Measurements from ENCODE around the gene CPA5.

Gene CPA5

DNA sequence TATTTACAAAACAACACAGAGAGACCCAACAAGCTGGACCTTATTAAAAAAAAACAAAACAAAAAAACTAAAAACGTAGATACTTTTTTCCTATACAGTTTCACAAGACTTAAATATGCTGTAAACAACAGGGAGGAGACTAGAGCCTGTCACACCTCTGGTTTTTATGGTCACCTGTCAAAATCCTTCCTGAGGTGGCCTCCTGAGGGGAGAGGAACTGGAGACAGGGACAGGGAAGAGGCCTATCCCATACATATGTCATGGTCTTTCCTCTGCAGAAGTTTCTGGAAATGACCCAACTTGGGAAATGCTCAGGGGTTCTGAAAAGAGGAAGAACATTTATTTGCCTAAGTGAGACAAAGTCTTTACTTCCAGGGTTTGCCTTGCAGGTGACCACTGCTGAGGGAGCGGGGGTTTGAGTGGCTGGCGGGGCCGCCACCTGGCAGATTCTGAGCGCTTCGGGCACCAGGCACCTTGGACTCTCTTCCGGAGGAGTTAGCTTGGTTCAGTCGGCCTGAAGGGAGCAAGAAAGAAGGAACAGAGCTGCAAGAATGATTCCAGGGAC is 54.0 kb downstream of the CPA5 start:
- H3K27me3 ChIP-seq (ENCODE audit: control insufficient read depth, insufficient read depth, low read length) = no peaks in the 10 kb centered on the region
- no peak for DNase-seq (ENCODE audit: low read depth, low spot score)
- H3K4me1 ChIP-seq (ENCODE audit: control insufficient read depth, insufficient read depth, low read length) = no peaks in the 10 kb centered on the region
- WGBS (ENCODE audit: insufficient coverage, insufficient read length) = no CpG with 5 or more reads among the region's 8 CpGs
- no peaks in the 10 kb centered on the region for H3K9me3 ChIP-seq (ENCODE audit: control insufficient read depth, insufficient read depth, low read length)
- no peak overlapping the region for H3K27ac ChIP-seq (ENCODE audit: low read length)
- H3K4me3 ChIP-seq (ENCODE audit: low read length) = no peak overlapping the region
- H3K36me3 ChIP-seq (ENCODE audit: control insufficient read depth, insufficient read depth, low read length) = no peaks in the 10 kb centered on the region

DNA sequence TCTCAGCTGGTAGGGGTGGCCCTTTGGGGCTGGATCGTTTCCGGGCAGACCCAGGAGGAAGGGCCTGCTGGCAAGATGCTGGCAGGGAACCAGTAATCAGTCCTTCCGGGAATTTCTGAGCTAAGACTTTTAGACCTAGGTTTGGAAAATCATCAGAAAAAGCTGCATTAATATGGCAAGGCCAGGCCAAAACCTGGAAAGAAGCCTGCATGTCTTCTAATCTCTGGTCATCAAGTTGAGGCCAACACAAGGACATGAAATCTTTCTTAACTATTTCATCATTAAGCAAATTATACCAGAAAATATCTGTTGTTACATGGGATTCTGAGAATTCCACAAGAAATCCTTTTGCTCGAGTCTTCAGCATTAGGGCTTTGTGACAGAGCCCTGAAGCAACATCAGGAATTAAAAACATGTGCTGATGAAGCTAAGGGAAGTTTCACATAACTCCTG is 55.5 kb downstream of the CPA5 start:
- DNase-seq (ENCODE audit: low read depth, low spot score) = no peak
- no CpG with 5 or more reads among the region's 4 CpGs for WGBS (ENCODE audit: insufficient coverage, insufficient read length)
- H3K4me1 ChIP-seq (ENCODE audit: control insufficient read depth, insufficient read depth, low read length) = no peaks in the 10 kb centered on the region
- H3K27ac ChIP-seq (ENCODE audit: low read length) = no peak overlapping the region
- H3K36me3 ChIP-seq (ENCODE audit: control insufficient read depth, insufficient read depth, low read length) = no peaks in the 10 kb centered on the region
- H3K4me3 ChIP-seq (ENCODE audit: low read length) = no peak overlapping the region
- H3K27me3 ChIP-seq (ENCODE audit: control insufficient read depth, insufficient read depth, low read length) = no peaks in the 10 kb centered on the region
- no peaks in the 10 kb centered on the region for H3K9me3 ChIP-seq (ENCODE audit: control insufficient read depth, insufficient read depth, low read length)

- Histone ChIP-seq H3K27me3 (ENCODE audit: control insufficient read depth, insufficient read depth, low read length) (no peaks in the 10 kb centered on the region), H3K4me1 (ENCODE audit: control insufficient read depth, insufficient read depth, low read length) (no peaks in the 10 kb centered on the region), H3K27ac (ENCODE audit: low read length) (no peak overlapping the region)
Measured at GRCh38 chr7:130401101-130401500, 56.5 kb downstream of the CPA5 start.

DNA sequence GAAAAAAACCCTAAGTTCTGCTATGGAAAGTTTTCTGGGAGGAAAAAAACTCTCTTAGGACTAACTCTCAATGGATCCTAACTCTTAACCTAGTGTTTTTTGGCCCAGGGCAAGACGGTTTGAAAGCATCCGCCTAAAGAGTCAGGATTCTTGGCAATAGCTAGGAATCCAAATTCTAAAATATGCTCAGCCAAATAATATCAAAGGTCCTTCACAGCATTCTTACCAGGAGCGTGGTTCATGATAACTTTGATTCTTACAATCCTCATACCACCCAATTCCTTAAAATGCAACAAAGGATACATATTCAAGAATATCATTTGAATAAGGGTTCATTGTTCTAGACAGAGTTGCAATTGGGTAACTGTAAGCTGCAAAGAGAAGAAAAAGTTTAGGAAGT is 57.0 kb downstream of the CPA5 start:
- Histone ChIP-seq H3K4me1 (ENCODE audit: control insufficient read depth, insufficient read depth, low read length) (no peaks in the 10 kb centered on the region), H3K36me3 (ENCODE audit: control insufficient read depth, insufficient read depth, low read length) (no peaks in the 10 kb centered on the region), H3K4me3 (ENCODE audit: low read length) (no peak overlapping the region), H3K9me3 (ENCODE audit: control insufficient read depth, insufficient read depth, low read length) (no peaks in the 10 kb centered on the region), H3K27me3 (ENCODE audit: control insufficient read depth, insufficient read depth, low read length) (no peaks in the 10 kb centered on the region), H3K27ac (ENCODE audit: low read length) (no peak overlapping the region)
- no peak for DNase-seq (ENCODE audit: low read depth, low spot score)
- no CpG with 5 or more reads among the region's 3 CpGs for WGBS (ENCODE audit: insufficient coverage, insufficient read length)

More at GRCh38 chr7:130401101-130401500, 56.5 kb downstream of the CPA5 start:
- Histone ChIP-seq H3K4me3 (ENCODE audit: low read length) (no peak overlapping the region), H3K9me3 (ENCODE audit: control insufficient read depth, insufficient read depth, low read length) (no peaks in the 10 kb centered on the region), H3K36me3 (ENCODE audit: control insufficient read depth, insufficient read depth, low read length) (no peaks in the 10 kb centered on the region)
- no peak for DNase-seq (ENCODE audit: low read depth, low spot score)
- WGBS (ENCODE audit: insufficient coverage, insufficient read length) = no CpG with 5 or more reads among the region's 1 CpG

GRCh38 chr7:130405003-130405402 is 60.4 kb downstream of the CPA5 start:
- Histone ChIP-seq H3K36me3 (ENCODE audit: control insufficient read depth, insufficient read depth, low read length) (no peaks in the 10 kb centered on the region), H3K27me3 (ENCODE audit: control insufficient read depth, insufficient read depth, low read length) (no peaks in the 10 kb centered on the region), H3K27ac (ENCODE audit: low read length) (no peak overlapping the region), H3K4me3 (ENCODE audit: low read length) (no peak overlapping the region), H3K9me3 (ENCODE audit: control insufficient read depth, insufficient read depth, low read length) (no peaks in the 10 kb centered on the region), H3K4me1 (ENCODE audit: control insufficient read depth, insufficient read depth, low read length) (no peaks in the 10 kb centered on the region)
- WGBS (ENCODE audit: insufficient coverage, insufficient read length) = no CpG with 5 or more reads among the region's 2 CpGs
- DNase-seq (ENCODE audit: low read depth, low spot score) = no peak

DNA sequence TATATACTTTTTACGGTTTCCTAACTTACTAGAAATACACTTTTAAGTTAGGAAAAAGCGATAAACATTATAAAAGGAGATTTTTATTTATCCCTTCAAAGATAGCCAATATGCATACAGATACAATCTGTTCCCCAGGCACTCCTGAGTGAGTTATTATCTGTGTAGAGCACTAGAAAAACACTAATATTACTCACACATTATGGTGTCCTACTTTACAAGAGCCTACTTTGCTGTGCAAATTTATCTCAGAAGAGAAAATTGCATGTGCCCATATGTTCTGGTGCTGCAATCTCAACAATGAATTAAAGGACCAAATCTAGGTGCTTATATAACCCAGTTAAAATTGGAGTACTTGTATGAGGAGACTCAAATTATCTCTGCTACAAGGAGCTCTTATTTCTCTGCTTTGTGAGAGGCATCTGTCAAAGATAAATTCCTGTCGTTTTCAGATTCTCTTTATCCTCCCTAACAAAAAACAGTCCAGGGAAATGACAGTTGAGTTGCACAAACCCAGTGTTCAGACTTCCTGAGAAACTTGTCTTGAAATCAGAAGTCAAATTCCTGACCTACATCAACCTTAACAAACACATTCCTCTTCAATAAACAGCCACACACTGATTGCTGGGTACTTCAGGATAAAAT is 64.6 kb downstream of the CPA5 start:
- no peaks in the 10 kb centered on the region for H3K9me3 ChIP-seq (ENCODE audit: control insufficient read depth, insufficient read depth, low read length)
- no peak overlapping the region for H3K27ac ChIP-seq (ENCODE audit: low read length)
- no peaks in the 10 kb centered on the region for H3K27me3 ChIP-seq (ENCODE audit: control insufficient read depth, insufficient read depth, low read length)
- no peaks in the 10 kb centered on the region for H3K4me1 ChIP-seq (ENCODE audit: control insufficient read depth, insufficient read depth, low read length)
- no CpG with 5 or more reads among the region's 3 CpGs for WGBS (ENCODE audit: insufficient coverage, insufficient read length)
- DNase-seq (ENCODE audit: low read depth, low spot score) = no peak
- H3K36me3 ChIP-seq (ENCODE audit: control insufficient read depth, insufficient read depth, low read length) = no peaks in the 10 kb centered on the region
- no peak overlapping the region for H3K4me3 ChIP-seq (ENCODE audit: low read length)

DNA sequence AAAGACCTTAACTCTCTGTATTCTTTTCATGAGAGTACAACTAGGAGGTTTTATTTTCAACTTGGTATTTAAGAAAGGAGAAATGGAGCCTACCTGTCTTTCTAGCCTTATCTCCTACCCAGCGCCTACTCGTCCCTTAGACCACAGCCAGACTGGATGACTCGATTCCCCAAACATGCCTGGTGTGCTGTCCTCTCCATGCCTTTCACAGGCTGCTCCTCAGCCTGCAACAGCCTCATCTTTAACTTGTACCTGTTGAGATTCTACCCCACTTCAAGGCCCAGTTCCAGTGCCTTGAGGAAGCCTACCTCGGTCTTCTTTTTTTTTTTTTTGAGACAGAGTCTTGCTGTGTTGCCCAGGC is 65.1 kb downstream of the CPA5 start:
- no peaks in the 10 kb centered on the region for H3K27me3 ChIP-seq (ENCODE audit: control insufficient read depth, insufficient read depth, low read length)
- no peaks in the 10 kb centered on the region for H3K4me1 ChIP-seq (ENCODE audit: control insufficient read depth, insufficient read depth, low read length)
- H3K9me3 ChIP-seq (ENCODE audit: control insufficient read depth, insufficient read depth, low read length) = no peaks in the 10 kb centered on the region
- DNase-seq (ENCODE audit: low read depth, low spot score) = no peak
- H3K4me3 ChIP-seq (ENCODE audit: low read length) = no peak overlapping the region
- no CpG with 5 or more reads among the region's 4 CpGs for WGBS (ENCODE audit: insufficient coverage, insufficient read length)
- no peaks in the 10 kb centered on the region for H3K36me3 ChIP-seq (ENCODE audit: control insufficient read depth, insufficient read depth, low read length)
- H3K27ac ChIP-seq (ENCODE audit: low read length) = no peak overlapping the region

GRCh38 chr7:130410868-130411541 is 66.4 kb downstream of the CPA5 start:
- H3K9me3 ChIP-seq (ENCODE audit: control insufficient read depth, insufficient read depth, low read length) = no peaks in the 10 kb centered on the region
- WGBS (ENCODE audit: insufficient coverage, insufficient read length) = 100% methylated on average over 2 of the region's 4 CpGs
- no peaks in the 10 kb centered on the region for H3K36me3 ChIP-seq (ENCODE audit: control insufficient read depth, insufficient read depth, low read length)
- H3K27me3 ChIP-seq (ENCODE audit: control insufficient read depth, insufficient read depth, low read length) = no peaks in the 10 kb centered on the region
- H3K4me1 ChIP-seq (ENCODE audit: control insufficient read depth, insufficient read depth, low read length) = no peaks in the 10 kb centered on the region
- H3K27ac ChIP-seq (ENCODE audit: low read length) = no peak overlapping the region
- H3K4me3 ChIP-seq (ENCODE audit: low read length) = no peak overlapping the region
- no peak for DNase-seq (ENCODE audit: low read depth, low spot score)

DNA sequence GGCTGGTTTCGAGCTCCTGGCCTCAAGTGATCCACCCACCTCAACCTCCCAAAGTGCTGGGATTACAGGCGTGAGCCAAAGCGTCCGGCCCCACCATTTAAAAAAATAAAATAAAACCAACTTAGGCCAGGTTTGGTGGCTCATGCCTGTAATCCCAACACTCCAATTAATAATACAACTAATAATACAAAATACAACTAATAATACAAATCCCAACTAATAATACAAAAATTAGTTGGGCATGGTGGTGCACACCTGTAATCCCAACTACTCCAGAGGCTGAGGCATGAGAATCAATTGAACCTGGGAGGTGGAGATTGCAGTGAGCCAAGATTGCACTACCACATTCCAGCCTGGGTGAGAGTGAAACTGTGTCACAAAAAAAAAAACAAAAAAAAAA is 68.6 kb downstream of the CPA5 start:
- no peak for DNase-seq (ENCODE audit: low read depth, low spot score)
- H3K27me3 ChIP-seq (ENCODE audit: control insufficient read depth, insufficient read depth, low read length) = no peaks in the 10 kb centered on the region
- H3K36me3 ChIP-seq (ENCODE audit: control insufficient read depth, insufficient read depth, low read length) = no peaks in the 10 kb centered on the region
- no peak overlapping the region for H3K4me3 ChIP-seq (ENCODE audit: low read length)
- H3K9me3 ChIP-seq (ENCODE audit: control insufficient read depth, insufficient read depth, low read length) = no peaks in the 10 kb centered on the region; the same call in 1 of the 2 replicates
- H3K4me1 ChIP-seq (ENCODE audit: control insufficient read depth, insufficient read depth, low read length) = no peaks in the 10 kb centered on the region
- no peak overlapping the region for H3K27ac ChIP-seq (ENCODE audit: low read length)
- no CpG with 5 or more reads among the region's 4 CpGs for WGBS (ENCODE audit: insufficient coverage, insufficient read length)

- no peak for DNase-seq (ENCODE audit: low read depth, low spot score)
- no peaks in the 10 kb centered on the region for H3K27me3 ChIP-seq (ENCODE audit: control insufficient read depth, insufficient read depth, low read length)
- no peaks in the 10 kb centered on the region for H3K36me3 ChIP-seq (ENCODE audit: control insufficient read depth, insufficient read depth, low read length)
- no peaks in the 10 kb centered on the region; the same call in 1 of the 2 replicates for H3K9me3 ChIP-seq (ENCODE audit: control insufficient read depth, insufficient read depth, low read length)
- no peak overlapping the region for H3K4me3 ChIP-seq (ENCODE audit: low read length)
- no peaks in the 10 kb centered on the region for H3K4me1 ChIP-seq (ENCODE audit: control insufficient read depth, insufficient read depth, low read length)
- H3K27ac ChIP-seq (ENCODE audit: low read length) = no peak overlapping the region
Measured at GRCh38 chr7:130415006-130415405, 70.4 kb downstream of the CPA5 start.

GRCh38 chr7:130417213-130417612 is 72.6 kb downstream of the CPA5 start:
- WGBS (ENCODE audit: insufficient coverage, insufficient read length) = no CpG with 5 or more reads among the region's 5 CpGs
- Histone ChIP-seq H3K4me3 (ENCODE audit: low read length) (no peak overlapping the region), H3K27ac (ENCODE audit: low read length) (no peak overlapping the region), H3K4me1 (ENCODE audit: control insufficient read depth, insufficient read depth, low read length) (no peaks in the 10 kb centered on the region), H3K27me3 (ENCODE audit: control insufficient read depth, insufficient read depth, low read length) (no peaks in the 10 kb centered on the region), H3K9me3 (ENCODE audit: control insufficient read depth, insufficient read depth, low read length) (no peaks in the 10 kb centered on the region; the same call in 1 of the 2 replicates), H3K36me3 (ENCODE audit: control insufficient read depth, insufficient read depth, low read length) (no peaks in the 10 kb centered on the region)
- no peak for DNase-seq (ENCODE audit: low read depth, low spot score)
